Hindlimb muscle (tissue), 1 donor: ENCODE data around the gene TMEM175. TPM values are rescaled to one million over a fixed set of nuclear protein-coding genes. Genes with fewer than 3 reads are reported as not detected.

Experiments
- DNase-seq: peaks from one replicate; pipeline ENCODE4 v3.0.0-alpha.2; 2013
- polyA plus RNA-seq: library from polyadenylated mRNA; unstranded; fragments of 120-200 nt; gene quantifications from one replicate; pipeline ENCODE4 v1.2.1, GENCODE V29; 2013; ENCODE audit not compliant: insufficient read length

The TMEM175 gene
- polyA plus RNA-seq, 1 donor, result 22.1 TPM

DNA sequence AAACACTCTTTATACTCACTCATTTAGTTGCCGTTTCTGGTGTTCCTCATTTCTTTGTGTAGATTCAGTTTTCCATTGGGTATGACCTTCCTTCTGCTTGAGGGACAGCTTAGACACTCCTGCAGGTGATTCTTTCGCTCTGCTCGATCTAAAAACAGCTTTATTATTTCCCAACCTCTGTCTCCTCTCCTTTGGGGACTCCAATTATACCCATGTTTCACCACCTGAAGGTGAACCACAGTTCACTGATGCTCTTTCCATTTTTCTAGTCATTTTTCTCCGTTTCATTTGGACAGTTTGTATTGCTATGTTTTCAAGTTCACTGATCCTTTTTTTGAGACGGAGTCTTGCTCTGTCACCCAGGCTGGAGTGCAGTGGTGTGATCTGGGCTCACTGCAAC is 74.6 kb downstream of the TMEM175 start:
- no peak for DNase-seq

Other genes starting within 250 kb of the TMEM175 start
- 19.1 TPM for gene SLC49A3, start 243.3 kb upstream of the TMEM175 start, polyA plus RNA-seq
- 50.5 TPM for gene PCGF3, start 226.6 kb upstream of the TMEM175 start, polyA plus RNA-seq
- 0.28 TPM for gene CPLX1, start 106.3 kb upstream of the TMEM175 start, polyA plus RNA-seq
- 43.2 TPM for gene GAK, start 144 bp upstream of the TMEM175 start, polyA plus RNA-seq
- gene DGKQ, start 41.1 kb downstream of the TMEM175 start, polyA plus RNA-seq, result 6.5 TPM
- gene IDUA, start 54.6 kb downstream of the TMEM175 start, polyA plus RNA-seq, result 16.5 TPM
- 6.0 TPM for gene SLC26A1, start 60.9 kb downstream of the TMEM175 start, polyA plus RNA-seq
- gene FGFRL1, start 79.2 kb downstream of the TMEM175 start, polyA plus RNA-seq, result 297 TPM
- gene RNF212, start 181.1 kb downstream of the TMEM175 start, polyA plus RNA-seq, result 3.6 TPM
- 48.0 TPM for gene SPON2, start 240.1 kb downstream of the TMEM175 start, polyA plus RNA-seq